Activated CD4-positive, alpha-beta memory T cell treated with anti-CD3 and anti-CD28 coated beads for 36 hours (primary cell): ENCODE data around the gene TOB2. TPM values are rescaled to one million over a fixed set of nuclear protein-coding genes. Genes with fewer than 3 reads are reported as not detected.

ENCODE experiments used
- CTCF ChIA-PET: fragments of 350-600 bp; sonication (Branson Sonifier 250); formaldehyde crosslinking; loops from one replicate; lab custom pipeline; 2021; ENCODE audit warnings: antibody characterized with exemption, inconsistent platforms; lab: Charles Lee
- POLR2A ChIA-PET: fragments of 350-600 bp; sonication (Branson Sonifier 250); formaldehyde crosslinking; loops from one replicate; lab custom pipeline; 2021; ENCODE audit warnings: antibody characterized with exemption; lab: Charles Lee
- DNase-seq: peaks from one replicate; pipeline ENCODE4 v3.0.0-alpha.2; 2020
- H3K27ac Mint-ChIP-seq: one replicate; pipeline ENCODE4 v1.8.0; 2021; ENCODE audit warnings: mixed read lengths
- H3K27me3 Mint-ChIP-seq: one replicate; pipeline ENCODE4 v1.8.0; 2021; ENCODE audit warnings: mixed read lengths
- H3K36me3 Mint-ChIP-seq: one replicate; pipeline ENCODE4 v1.8.0; 2021; ENCODE audit warnings: mixed read lengths
- H3K4me1 Mint-ChIP-seq: one replicate; pipeline ENCODE4 v1.8.0; 2021; ENCODE audit warnings: low read depth, mixed read lengths
- H3K4me3 Mint-ChIP-seq: one replicate; pipeline ENCODE4 v1.8.0; 2021; ENCODE audit warnings: mild to moderate bottlenecking, mixed read lengths
- H3K9me3 Mint-ChIP-seq: one replicate; pipeline ENCODE4 v1.8.0; 2021; ENCODE audit warnings: mixed read lengths
- intact Hi-C: fragments of 100-400 bp; cut with micrococcal nuclease; formaldehyde crosslinking; loops from one replicate; pipeline ENCODE4 v1.15.1; 2023
- total RNA-seq, 2 experiments: library from RNA; stranded (reverse); gene quantifications; one replicate each; pipeline ENCODE4 v1.2.3, GENCODE V29; 2021

The TOB2 gene
- total RNA-seq, 2 experiments from 2014 or later: 34.2 TPM

DNA sequence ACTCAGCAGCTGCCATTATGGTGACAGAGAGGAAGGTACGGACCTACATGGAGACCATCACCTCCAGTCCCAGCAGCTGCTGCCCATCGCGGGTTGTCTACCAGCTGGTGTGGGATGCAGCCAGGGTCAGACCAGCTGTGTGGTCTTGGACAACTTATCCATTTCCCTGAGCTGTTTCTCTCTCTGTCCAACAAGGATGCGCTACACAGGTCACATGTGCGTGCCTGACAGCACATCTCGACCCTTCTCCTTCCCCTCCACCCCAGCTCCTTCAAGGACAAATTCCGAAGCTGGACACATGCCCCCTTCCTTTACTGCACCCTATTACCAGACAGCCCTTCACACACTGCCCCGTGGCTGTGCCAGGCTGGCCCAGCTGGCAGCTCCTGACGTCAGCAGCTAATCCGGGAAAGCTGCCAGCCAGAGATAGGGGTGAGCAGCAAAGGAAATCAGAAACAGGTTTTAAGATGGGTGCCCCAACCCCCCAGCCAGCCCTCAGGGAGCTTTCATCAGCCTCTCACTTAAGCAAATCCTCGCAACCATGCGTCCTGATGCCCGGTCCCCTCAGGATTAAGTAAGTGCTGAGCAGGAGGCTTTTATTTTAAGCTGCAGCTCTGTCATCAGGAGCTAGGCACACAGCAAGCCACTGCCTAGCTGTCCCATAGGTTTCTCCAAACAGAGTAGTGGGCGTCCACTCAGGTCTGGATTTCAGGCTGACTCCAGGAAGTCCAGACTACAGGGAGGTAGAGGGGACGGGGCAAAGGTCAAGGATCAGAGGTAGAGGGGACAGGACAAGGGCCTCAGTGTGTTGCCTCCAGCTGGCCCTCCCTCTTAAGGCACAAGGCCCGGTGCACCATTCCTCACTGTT is 44.6 kb downstream of the TOB2 start:
- H3K27me3 Mint-ChIP-seq: no peaks in the 10 kb centered on the region
- no peak for DNase-seq
- H3K4me3 Mint-ChIP-seq: no peak overlapping the region
- intact Hi-C loops: loop anchor here (2.0 kb wide), 1 partner anchor 115 kb away; no protein-coding TSS in a partner anchor
- POLR2A ChIA-PET: interaction anchor here (1.2 kb wide), 1 partner anchor 66 kb away, joined by 3 read pairs; the partner anchor contains the start of gene PHF5A
- H3K27ac Mint-ChIP-seq: no peak overlapping the region
- H3K4me1 Mint-ChIP-seq: peaks cover 17% of the 10 kb centered on the region
- H3K36me3 Mint-ChIP-seq: no peaks in the 10 kb centered on the region
- CTCF ChIA-PET: interaction anchor here (0.7 to 8.8 kb wide), 10 partner anchors 21 to 265 kb away, joined by 3 to 113 read pairs (median 6); no protein-coding TSS in a partner anchor
- H3K9me3 Mint-ChIP-seq: no peaks in the 10 kb centered on the region

DNA sequence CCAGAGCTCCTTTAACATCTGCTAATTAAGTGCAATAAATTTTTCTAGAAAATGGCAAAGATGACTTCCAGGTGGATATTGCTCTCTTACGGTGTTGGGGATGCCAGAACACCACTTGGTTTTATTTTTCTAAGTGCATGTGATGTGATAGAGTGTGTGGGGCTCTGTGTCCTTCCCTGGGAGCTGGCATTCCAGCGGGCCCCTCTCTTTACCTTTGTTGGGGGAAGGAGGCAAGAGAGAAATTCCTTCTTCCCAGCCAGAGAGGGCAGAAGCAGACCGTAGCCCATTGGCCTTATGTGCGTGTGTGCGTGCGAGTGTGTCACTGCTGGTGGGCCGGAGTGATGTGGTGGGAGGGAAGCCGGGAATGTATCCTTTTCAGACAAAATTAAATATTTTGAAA is 47.7 kb downstream of the TOB2 start:
- Mint-ChIP-seq H3K4me1 (peaks cover 4% of the 10 kb centered on the region), H3K4me3 (no peak overlapping the region), H3K9me3 (no peaks in the 10 kb centered on the region), H3K27me3 (no peaks in the 10 kb centered on the region), H3K36me3 (peaks cover 3% of the 10 kb centered on the region), H3K27ac (no peak overlapping the region)
- no peak for DNase-seq
- CTCF ChIA-PET: interaction anchor here (1.0 to 8.8 kb wide), 3 partner anchors 102 to 128 kb away, joined by 3 to 113 read pairs (median 3); no protein-coding TSS in a partner anchor
- intact Hi-C loops: no loop called here
- POLR2A ChIA-PET: no interaction called here

DNA sequence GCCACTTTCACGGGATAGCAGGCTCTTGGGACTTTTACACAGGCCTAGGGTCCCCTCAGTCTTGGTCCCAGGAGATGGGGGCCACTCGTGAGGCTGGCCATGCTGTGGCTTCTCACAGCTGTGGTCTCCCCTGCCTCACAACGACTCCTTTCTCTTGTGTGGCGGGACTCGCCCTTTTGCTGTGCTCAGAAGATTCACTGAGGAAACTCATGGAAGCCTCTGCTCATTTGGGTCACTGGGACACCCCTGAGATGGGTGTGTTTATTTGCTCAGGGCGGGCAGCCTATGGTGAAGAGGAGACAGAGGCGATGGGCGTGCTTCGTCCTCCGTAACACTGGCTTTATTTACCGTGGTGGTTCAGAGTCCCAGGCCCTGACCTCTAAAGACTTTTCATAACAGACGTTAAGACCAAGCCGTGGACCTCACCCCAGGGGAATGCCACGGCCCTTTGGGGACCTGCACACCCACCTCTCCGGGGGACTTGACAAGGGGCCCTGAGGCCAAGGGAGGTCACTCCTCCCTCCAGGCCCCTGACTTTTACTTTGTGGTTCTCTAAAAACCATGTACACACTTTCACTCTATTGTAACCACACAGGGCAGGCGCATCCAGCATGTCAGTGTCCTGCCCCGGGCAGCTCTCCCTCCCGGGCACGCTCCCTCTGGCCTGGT is 49.3 kb downstream of the TOB2 start:
- intact Hi-C loops: no loop called here

GRCh38 chr22:41395531-41396240 is 50.9 kb downstream of the TOB2 start:
- peaks cover 3% of the 10 kb centered on the region for H3K36me3 Mint-ChIP-seq
- POLR2A ChIA-PET: no interaction called here
- H3K27ac Mint-ChIP-seq: no peak overlapping the region

More for the DNA sequence above, 49.3 kb downstream of the TOB2 start:
- Mint-ChIP-seq H3K27ac (no peak overlapping the region), H3K27me3 (no peaks in the 10 kb centered on the region), H3K36me3 (peaks cover 3% of the 10 kb centered on the region), H3K9me3 (no peaks in the 10 kb centered on the region), H3K4me3 (no peak overlapping the region), H3K4me1 (no peaks in the 10 kb centered on the region)
- POLR2A ChIA-PET: no interaction called here
- CTCF ChIA-PET: interaction anchor here (8.8 kb wide), 1 partner anchor 129 kb away, joined by 113 read pairs; no protein-coding TSS in a partner anchor
- no peak for DNase-seq

GRCh38 chr22:41394012-41394356 is 52.6 kb downstream of the TOB2 start:
- no peak for DNase-seq
- intact Hi-C loops: no loop called here
- Mint-ChIP-seq H3K4me3 (no peak overlapping the region), H3K4me1 (no peaks in the 10 kb centered on the region), H3K36me3 (peaks cover 3% of the 10 kb centered on the region), H3K27me3 (no peaks in the 10 kb centered on the region), H3K27ac (no peak overlapping the region), H3K9me3 (no peaks in the 10 kb centered on the region)
- ChIA-PET CTCF (interaction anchor here (1.7 kb wide), 1 partner anchor 10 kb away, joined by 4 read pairs; no protein-coding TSS in a partner anchor), POLR2A (no interaction called here)

More at GRCh38 chr22:41395531-41396240, 50.9 kb downstream of the TOB2 start:
- intact Hi-C loops: no loop called here
- Mint-ChIP-seq H3K9me3 (no peaks in the 10 kb centered on the region), H3K27me3 (no peaks in the 10 kb centered on the region), H3K4me3 (no peak overlapping the region), H3K4me1 (no peaks in the 10 kb centered on the region)
- CTCF ChIA-PET: no interaction called here
- no peak for DNase-seq

GRCh38 chr22:41387341-41387740 is 59.3 kb downstream of the TOB2 start:
- Mint-ChIP-seq H3K4me1 (peaks cover 8% of the 10 kb centered on the region), H3K4me3 (no peak overlapping the region), H3K36me3 (no peaks in the 10 kb centered on the region), H3K27ac (no peak overlapping the region), H3K27me3 (no peaks in the 10 kb centered on the region), H3K9me3 (no peaks in the 10 kb centered on the region)
- DNase-seq: no peak
- intact Hi-C loops: no loop called here
- CTCF ChIA-PET: interaction anchor here (0.6 kb wide), 1 partner anchor 623 kb away, joined by 3 read pairs; no protein-coding TSS in a partner anchor
- POLR2A ChIA-PET: no interaction called here

DNA sequence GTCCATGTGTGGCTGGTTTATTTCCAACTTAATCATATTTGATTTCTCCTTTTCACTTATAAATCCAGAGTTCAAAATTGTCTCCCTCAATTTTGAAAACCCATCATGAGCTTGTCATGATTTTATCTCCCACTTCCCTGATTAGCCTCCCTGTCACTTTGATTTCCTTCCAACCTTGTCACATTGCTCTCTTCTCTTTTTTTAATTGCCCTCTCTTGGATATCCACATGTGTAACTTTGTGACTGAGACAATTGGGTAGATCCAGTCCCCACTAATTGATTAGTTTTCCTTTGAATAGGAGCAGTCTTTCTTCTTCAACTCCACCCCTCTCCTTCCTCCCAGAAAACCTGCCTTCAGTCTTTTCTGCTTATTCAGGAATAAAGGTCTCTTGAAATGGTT is 62.5 kb downstream of the TOB2 start:
- Mint-ChIP-seq H3K9me3 (no peaks in the 10 kb centered on the region), H3K4me3 (no peak overlapping the region), H3K27ac (no peak overlapping the region), H3K27me3 (no peaks in the 10 kb centered on the region), H3K36me3 (no peaks in the 10 kb centered on the region), H3K4me1 (peaks cover 15% of the 10 kb centered on the region)
- CTCF ChIA-PET: interaction anchor here (0.5 to 1.8 kb wide), 2 partner anchors 16 to 20 kb away, joined by 3 to 5 read pairs; no protein-coding TSS in a partner anchor
- intact Hi-C loops: loop anchor here (5.0 kb wide), 3 partner anchors 82 to 527 kb away; partner anchors contain the start of genes L3MBTL2, ST13, XPNPEP3 and ZC3H7B
- DNase-seq: no peak
- POLR2A ChIA-PET: no interaction called here

Other genes with a start within 250 kb of the TOB2 start
- 10 to 100 TPM; 27.3 to 31.0 TPM for gene L3MBTL2, start 241.5 kb downstream of the TOB2 start, total RNA-seq
- under 1 TPM; 0.12 to 0.21 TPM for gene CHADL, start 205.9 kb downstream of the TOB2 start, total RNA-seq
- gene RANGAP1, start 160.6 kb downstream of the TOB2 start, total RNA-seq: 100 to 1,000 TPM; 154 to 156 TPM
- gene ZC3H7B, start 145.3 kb downstream of the TOB2 start, total RNA-seq: 10 to 100 TPM; 37.7 to 39.3 TPM
- 1 to 10 TPM; 1.4 to 1.6 TPM for gene TEF, start 64.9 kb downstream of the TOB2 start, total RNA-seq
- 10 to 100 TPM; 55.4 to 60.0 TPM for gene PHF5A, start 21.9 kb upstream of the TOB2 start, total RNA-seq
- gene ACO2, start 22.3 kb upstream of the TOB2 start, total RNA-seq: 100 to 1,000 TPM; 103 to 105 TPM
- 10 to 100 TPM; 23.3 to 23.8 TPM for gene POLR3H, start 97.7 kb upstream of the TOB2 start, total RNA-seq
- not detected for gene CSDC2, start 114.2 kb upstream of the TOB2 start, total RNA-seq
- 10 to 100 TPM; 45.1 to 46.4 TPM for gene PMM1, start 143.0 kb upstream of the TOB2 start, total RNA-seq
- gene DESI1, start 174.2 kb upstream of the TOB2 start, total RNA-seq: 10 to 100 TPM; 55.5 to 57.9 TPM
- 100 to 1,000 TPM; 403 to 409 TPM for gene XRCC6, start 174.5 kb upstream of the TOB2 start, total RNA-seq
- gene SNU13, start 242.1 kb upstream of the TOB2 start, total RNA-seq: 100 to 1,000 TPM; 236 to 242 TPM